Left lung (tissue), 10 donors: ENCODE data around the gene RAP2A. TPM values are rescaled to one million over a fixed set of nuclear protein-coding genes. Genes with fewer than 3 reads are reported as not detected.

Experiments used
- ATAC-seq: fragments of 200-7000 bp; cut with Tn5 transposase; one replicate; pipeline ENCODE4 v1.9.1; 2020; ENCODE audit warnings: moderate library complexity
- DNase-seq, 4 donors: peaks; one replicate each; pipeline ENCODE4 v3.0.0-alpha.2; 2013 to 2020
- H3K27ac ChIP-seq, 2 donors: fragments of 200-600 bp; sonication (generic) in 1 of 2; one replicate each; pipeline versions ENCODE4 v1.5.0 to v1.8.0; 2020 to 2021
- H3K27me3 ChIP-seq, 2 donors: fragments of 200-600 bp; sonication (generic) in 1 of 2; one replicate each; pipeline versions ENCODE4 v1.5.0 to v1.8.0; 2020 to 2021
- H3K36me3 ChIP-seq, 2 donors: fragments of 200-600 bp; sonication (generic) in 1 of 2; one replicate each; pipeline versions ENCODE4 v1.5.0 to v1.8.0; 2020 to 2021
- H3K4me1 ChIP-seq, 2 donors: fragments of 200-600 bp; one replicate each; pipeline ENCODE4 v1.8.0; 2021
- H3K4me3 ChIP-seq, 2 donors: fragments of 200-600 bp; sonication (generic) in 1 of 2; one replicate each; pipeline versions ENCODE4 v1.5.0 to v1.8.0; 2020 to 2021; ENCODE audit warnings: mild to moderate bottlenecking in 1 of 2
- H3K9me3 ChIP-seq, 2 donors: fragments of 200-600 bp; sonication (generic) in 1 of 2; one replicate each; pipeline versions ENCODE4 v1.5.0 to v1.8.0; 2020 to 2021
- CTCF ChIP-seq, 2 donors: fragments of 200-600 bp; sonication (generic) in 1 of 2; IDR thresholded peaks; one replicate each; pipeline versions ENCODE4 v1.5.0 to v1.8.0; 2021; ENCODE audit warnings: antibody characterized with exemption in 2 of 2
- intact Hi-C, 2 donors: fragments of 100-400 bp; cut with DNase I; formaldehyde crosslinking; loops; one replicate each; pipeline versions ENCODE4 v1.11.2 to v1.14.2; 2022
- polyA plus RNA-seq, 6 donors: library from polyadenylated mRNA; unstranded; fragments of 120-200 nt; gene quantifications; one replicate each; pipeline ENCODE4 v1.2.1, GENCODE V29; 2013; ENCODE audit not compliant: insufficient read length in 6 of 6
- total RNA-seq, 2 donors: library from RNA; stranded (reverse); fragmentation: NEBNext Ultra II Directional; extraction: Animal tissue kit (Norgen Biotek cat#: 25700); gene quantifications; one replicate each; pipeline ENCODE4 v1.2.1, GENCODE V29; 2021
- donor health status: DM: no; HTN: yes; CAD: no.
- donor health status: DM: no; HTN: no; CAD: no.

Gene RAP2A
- total and polyA plus RNA-seq, 8 donors, result 44.7 to 53.5 (median 49.1) TPM

- ATAC-seq (no peak), DNase-seq (no peak)
- peaks cover 0 to 7% of the 10 kb centered on the region in 2 donors for H3K9me3 ChIP-seq
- TF ChIP-seq CTCF (IDR thresholded peaks at IDR 0.05), result no peak
- intact Hi-C loops, result no loop called here
- peaks cover 0 to 6% of the 10 kb centered on the region in 2 donors for H3K36me3 ChIP-seq
- H3K27me3 ChIP-seq, result no peaks in the 10 kb centered on the region
- H3K4me3 ChIP-seq, result no peak overlapping the region
- H3K27ac ChIP-seq, result no peak overlapping the region
- peaks cover 7 to 13% of the 10 kb centered on the region in 2 donors for H3K4me1 ChIP-seq
These were observed 25.3 kb downstream of the RAP2A start for GRCh38 chr13:97459215-97459777.

GRCh38 chr13:97460004-97460775 is 26.2 kb downstream of the RAP2A start:
- H3K4me3 ChIP-seq, result no peak overlapping the region
- no peaks in the 10 kb centered on the region for H3K9me3 ChIP-seq
- H3K27ac ChIP-seq, result no peak overlapping the region
- peaks cover 7 to 13% of the 10 kb centered on the region in 2 donors for H3K4me1 ChIP-seq
- DNase-seq (no peak), ATAC-seq (peak; percentile 47)
- peaks cover 0 to 13% of the 10 kb centered on the region in 2 donors for H3K36me3 ChIP-seq
- no peaks in the 10 kb centered on the region for H3K27me3 ChIP-seq
- TF ChIP-seq CTCF (IDR thresholded peaks at IDR 0.05), result no peak
- intact Hi-C loops, result no loop called here

DNA sequence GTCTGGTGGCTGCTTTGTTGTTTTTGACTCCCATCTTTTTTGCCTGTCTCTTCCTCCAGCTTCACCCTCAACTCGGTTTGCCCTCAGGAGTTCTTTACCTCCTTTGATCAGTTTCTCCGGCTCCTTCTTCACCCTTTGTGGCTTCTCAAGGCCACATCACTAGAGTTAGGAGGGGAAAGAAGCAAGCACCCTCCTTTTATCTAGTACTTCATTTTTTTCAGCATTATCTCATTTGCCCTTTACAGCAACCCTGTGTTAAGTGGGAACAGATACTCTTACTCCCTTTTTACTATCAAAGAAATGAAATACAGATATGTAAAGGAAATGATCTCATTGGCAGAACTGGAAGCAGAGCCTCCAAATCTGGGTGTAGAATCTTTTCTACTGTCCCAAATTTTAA is 26.9 kb downstream of the RAP2A start:
- no peak for TF ChIP-seq CTCF (IDR thresholded peaks at IDR 0.05)
- H3K4me1 ChIP-seq, result peaks cover 7 to 12% of the 10 kb centered on the region in 2 donors
- H3K9me3 ChIP-seq, result no peaks in the 10 kb centered on the region
- ATAC-seq (no peak), DNase-seq (no peak)
- H3K27me3 ChIP-seq, result no peaks in the 10 kb centered on the region
- intact Hi-C loops, result no loop called here
- H3K27ac ChIP-seq, result no peak overlapping the region
- peaks cover 0 to 13% of the 10 kb centered on the region in 2 donors for H3K36me3 ChIP-seq
- no peak overlapping the region for H3K4me3 ChIP-seq

DNA sequence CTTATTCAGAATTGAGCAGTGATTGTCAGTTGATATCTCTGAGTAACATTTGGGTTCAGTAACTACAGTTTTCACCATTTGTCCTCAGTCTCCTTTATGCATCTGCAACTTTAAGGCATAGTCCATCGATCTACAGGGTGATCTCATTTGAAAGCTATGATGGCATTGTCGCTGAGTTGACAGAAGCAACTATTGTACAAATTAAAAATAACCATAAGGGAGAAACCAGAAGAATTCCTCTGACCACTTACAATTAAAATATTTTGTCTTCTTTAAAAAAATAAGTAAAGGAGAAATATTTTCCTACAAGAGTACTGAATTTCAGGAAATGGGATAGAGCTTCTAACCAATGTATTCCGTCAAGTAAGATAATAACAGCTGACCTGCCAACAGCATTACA is 30.6 kb downstream of the RAP2A start:
- H3K27me3 ChIP-seq, result no peaks in the 10 kb centered on the region
- DNase-seq (no peak), ATAC-seq (no peak)
- peaks cover 6 to 7% of the 10 kb centered on the region in 2 donors for H3K4me1 ChIP-seq
- TF ChIP-seq CTCF (IDR thresholded peaks at IDR 0.05), result no peak
- H3K9me3 ChIP-seq, result no peaks in the 10 kb centered on the region
- H3K36me3 ChIP-seq, result peaks cover 0 to 13% of the 10 kb centered on the region in 2 donors
- intact Hi-C loops, result no loop called here
- no peak overlapping the region for H3K4me3 ChIP-seq
- no peak overlapping the region for H3K27ac ChIP-seq

DNA sequence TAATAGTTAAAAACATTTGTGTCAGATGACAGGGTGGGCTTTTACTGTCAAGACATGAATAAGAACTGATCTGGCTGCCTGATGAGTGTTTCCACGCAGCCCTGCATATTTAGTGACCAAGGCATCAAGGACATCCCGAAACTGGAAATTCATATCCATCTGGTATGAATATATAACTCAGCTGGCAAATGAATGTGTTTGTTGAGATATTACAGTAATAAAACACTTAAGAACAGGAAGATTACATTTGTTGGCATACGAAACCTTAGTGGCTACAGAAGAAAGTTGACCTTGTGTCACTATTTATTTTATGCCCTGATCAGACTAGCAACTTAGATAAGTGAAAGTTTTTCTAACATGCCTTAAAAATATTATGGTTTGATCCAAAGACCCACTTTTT is 32.8 kb downstream of the RAP2A start:
- intact Hi-C loops, result no loop called here
- Histone ChIP-seq H3K9me3 (no peaks in the 10 kb centered on the region), H3K27ac (no peak overlapping the region), H3K36me3 (peaks cover 0 to 13% of the 10 kb centered on the region in 2 donors), H3K4me3 (no peak overlapping the region), H3K27me3 (no peaks in the 10 kb centered on the region), H3K4me1 (no peaks in the 10 kb centered on the region)
- TF ChIP-seq CTCF (IDR thresholded peaks at IDR 0.05), result no peak
- DNase-seq (no peak), ATAC-seq (no peak)
